Neural progenitor cell (in vitro differentiated cells): ENCODE results near the gene MATN4. TPM values are rescaled to one million over a fixed set of nuclear protein-coding genes. Genes with fewer than 3 reads are reported as not detected.

Experiments used
- DNase-seq: peaks from one replicate; pipeline ENCODE4 v3.0.0-alpha.2; 2016; ENCODE audit warnings: low spot score
- H2AFZ ChIP-seq: fragments of 200-600 bp; sonication (generic); replicated peaks from 2 replicates; pipeline ENCODE4 v1.6.1; 2016; ENCODE audit warnings: antibody characterized with exemption
- H3F3A ChIP-seq: fragments of 200-600 bp; sonication (generic); 2 replicates; pipeline ENCODE4 v1.6.1; 2016; ENCODE audit warnings: antibody characterized with exemption, low read depth
- H3K27ac ChIP-seq: fragments of 200-600 bp; sonication (generic); 2 replicates; pipeline ENCODE4 v1.5.1; 2016; ENCODE audit warnings: mild to moderate bottlenecking
- H3K27me3 ChIP-seq: fragments of 200-600 bp; sonication (generic); 2 replicates; pipeline ENCODE4 v1.6.1; 2016; ENCODE audit warnings: mild to moderate bottlenecking, moderate library complexity
- H3K36me3 ChIP-seq: fragments of 200-600 bp; sonication (generic); 2 replicates; pipeline ENCODE4 v1.5.1; 2016
- H3K4me1 ChIP-seq: fragments of 200-600 bp; sonication (generic); 2 replicates; pipeline ENCODE4 v1.6.1; 2016; ENCODE audit warnings: mixed run types
- H3K4me2 ChIP-seq: fragments of 200-600 bp; sonication (generic); 2 replicates; pipeline ENCODE4 v1.6.1; 2016
- H3K4me3 ChIP-seq: fragments of 200-600 bp; sonication (generic); 2 replicates; pipeline ENCODE4 v1.5.1; 2016
- H3K79me2 ChIP-seq: fragments of 200-600 bp; sonication (generic); 2 replicates; pipeline ENCODE4 v1.6.1; 2016; ENCODE audit warnings: low read depth
- H3K9ac ChIP-seq: fragments of 200-600 bp; sonication (generic); 2 replicates; pipeline ENCODE4 v1.6.1; 2016
- H3K9me3 ChIP-seq: fragments of 200-600 bp; sonication (generic); 2 replicates; pipeline ENCODE4 v1.5.1; 2016; ENCODE audit warnings: low read depth
- H4K20me1 ChIP-seq: fragments of 200-600 bp; sonication (generic); 2 replicates; pipeline ENCODE4 v1.6.1; 2016; ENCODE audit warnings: low read depth
- H3K27ac Mint-ChIP-seq: 3 replicates; pipeline ENCODE4 v1.8.0; 2021; ENCODE audit warnings: mixed read lengths
- H3K27me3 Mint-ChIP-seq: 2 replicates; pipeline ENCODE4 v1.8.0; 2022; ENCODE audit warnings: low read depth, mild to moderate bottlenecking, inconsistent platforms, moderate library complexity, mixed read lengths; ENCODE audit not compliant: insufficient read depth
- H3K36me3 Mint-ChIP-seq: 3 replicates; pipeline ENCODE4 v1.8.0; 2021; ENCODE audit warnings: mixed read lengths
- H3K4me1 Mint-ChIP-seq: 3 replicates; pipeline ENCODE4 v1.8.0; 2021; ENCODE audit warnings: mixed read lengths
- H3K4me3 Mint-ChIP-seq: 3 replicates; pipeline ENCODE4 v1.8.0; 2021; ENCODE audit warnings: mild to moderate bottlenecking, moderate library complexity, mixed read lengths
- H3K9me3 Mint-ChIP-seq: 3 replicates; pipeline ENCODE4 v1.8.0; 2020; ENCODE audit warnings: mixed read lengths
- EZH2 ChIP-seq: fragments of 200-600 bp; sonication (generic); IDR thresholded peaks from 2 replicates; pipeline ENCODE4 v1.6.1; 2017; ENCODE audit warnings: antibody characterized with exemption, mild to moderate bottlenecking, moderate library complexity
- EZH2phosphoT487 ChIP-seq: fragments of 200-600 bp; sonication (generic); IDR thresholded peaks from 2 replicates; pipeline ENCODE4 v1.6.1; 2017; ENCODE audit warnings: antibody characterized with exemption
- total RNA-seq: library from RNA; depleted of rRNA; stranded (reverse); fragments of >200 nt; gene quantifications from 2 replicates; pipeline ENCODE4 v1.2.3, GENCODE V29; 2015; ENCODE audit warnings: low replicate concordance
- TF ChIP-seq, protein P1 (sequence below): fragments of 200-600 bp; sonication (generic); IDR thresholded peaks from 2 replicates; pipeline ENCODE4 v1.5.1; 2017; ENCODE audit warnings: antibody characterized with exemption, mild to moderate bottlenecking

Gene MATN4
- total RNA-seq, 1 donor from 2014 or later, result not detected

DNA sequence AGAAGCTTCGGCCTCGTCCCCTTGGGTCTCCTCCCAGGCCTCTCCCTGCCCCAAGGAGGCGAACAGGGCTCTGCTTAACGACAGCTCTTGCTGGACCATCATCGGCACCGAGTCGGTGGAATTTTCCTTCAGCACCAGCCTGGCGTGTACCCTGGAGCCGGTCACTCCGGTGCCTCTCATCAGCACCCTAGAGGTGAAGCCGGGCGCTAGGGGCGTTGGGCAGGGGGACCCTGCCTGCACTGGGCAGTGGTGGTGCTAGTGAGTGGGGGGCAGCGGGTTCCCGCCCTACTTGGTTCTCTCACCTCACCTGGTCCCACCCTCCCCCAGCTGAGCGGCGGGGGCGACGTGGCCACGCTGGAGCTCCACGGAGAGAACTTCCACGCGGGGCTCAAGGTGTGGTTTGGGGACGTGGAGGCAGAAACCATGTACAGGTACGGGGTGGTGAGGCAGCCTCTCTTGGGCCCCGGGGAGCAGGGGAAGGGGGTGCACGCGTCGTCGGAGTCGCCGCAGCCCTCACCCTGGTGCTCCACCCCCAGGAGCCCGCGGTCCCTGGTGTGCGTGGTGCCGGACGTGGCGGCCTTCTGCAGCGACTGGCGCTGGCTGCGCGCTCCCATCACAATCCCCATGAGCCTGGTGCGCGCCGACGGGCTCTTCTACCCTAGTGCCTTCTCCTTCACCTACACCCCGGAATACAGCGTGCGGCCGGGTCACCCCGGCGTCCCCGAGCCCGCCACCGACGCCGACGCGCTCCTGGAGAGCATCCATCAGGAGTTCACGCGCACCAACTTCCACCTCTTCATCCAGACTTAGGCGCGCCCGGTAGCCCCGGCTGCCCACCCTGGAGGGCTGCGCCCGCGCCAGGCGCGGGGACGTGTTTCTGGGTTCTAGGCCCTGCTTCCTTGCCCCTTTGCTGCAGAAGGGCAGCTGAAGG, 8.3 kb upstream of the MATN4 start:
- Histone ChIP-seq H3K27ac (no peak overlapping the region), H3K4me1 (no peaks in the 10 kb centered on the region), H3K9ac (no peak overlapping the region), H3K9me3 (no peaks in the 10 kb centered on the region), H3K27me3 (peaks cover 11% of the 10 kb centered on the region), H2AFZ (no peak overlapping the region), H3K36me3 (no peaks in the 10 kb centered on the region), H3F3A (no peaks in the 10 kb centered on the region), H3K4me3 (no peak overlapping the region), H4K20me1 (no peaks in the 10 kb centered on the region), H3K79me2 (no peaks in the 10 kb centered on the region), H3K4me2 (no peak overlapping the region)
- H3K36me3 Mint-ChIP-seq, result no peaks in the 10 kb centered on the region
- no peaks in the 10 kb centered on the region for H3K9me3 Mint-ChIP-seq
- no peaks in the 10 kb centered on the region for H3K27me3 Mint-ChIP-seq
- DNase-seq, result no peak
- H3K4me3 Mint-ChIP-seq, result no peak overlapping the region
- TF ChIP-seq EZH2phosphoT487 (no peak), EZH2 (no peak)
- TF ChIP-seq, protein P1, sequence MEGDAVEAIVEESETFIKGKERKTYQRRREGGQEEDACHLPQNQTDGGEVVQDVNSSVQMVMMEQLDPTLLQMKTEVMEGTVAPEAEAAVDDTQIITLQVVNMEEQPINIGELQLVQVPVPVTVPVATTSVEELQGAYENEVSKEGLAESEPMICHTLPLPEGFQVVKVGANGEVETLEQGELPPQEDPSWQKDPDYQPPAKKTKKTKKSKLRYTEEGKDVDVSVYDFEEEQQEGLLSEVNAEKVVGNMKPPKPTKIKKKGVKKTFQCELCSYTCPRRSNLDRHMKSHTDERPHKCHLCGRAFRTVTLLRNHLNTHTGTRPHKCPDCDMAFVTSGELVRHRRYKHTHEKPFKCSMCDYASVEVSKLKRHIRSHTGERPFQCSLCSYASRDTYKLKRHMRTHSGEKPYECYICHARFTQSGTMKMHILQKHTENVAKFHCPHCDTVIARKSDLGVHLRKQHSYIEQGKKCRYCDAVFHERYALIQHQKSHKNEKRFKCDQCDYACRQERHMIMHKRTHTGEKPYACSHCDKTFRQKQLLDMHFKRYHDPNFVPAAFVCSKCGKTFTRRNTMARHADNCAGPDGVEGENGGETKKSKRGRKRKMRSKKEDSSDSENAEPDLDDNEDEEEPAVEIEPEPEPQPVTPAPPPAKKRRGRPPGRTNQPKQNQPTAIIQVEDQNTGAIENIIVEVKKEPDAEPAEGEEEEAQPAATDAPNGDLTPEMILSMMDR, result no peak
- H3K27ac Mint-ChIP-seq, result no peak overlapping the region
- H3K4me1 Mint-ChIP-seq, result no peaks in the 10 kb centered on the region

GRCh38 chr20:45315672-45316071, 7.6 kb upstream of the MATN4 start:
- H3K27ac ChIP-seq, result no peak overlapping the region
- no peak overlapping the region for H3K9ac ChIP-seq
- no peaks in the 10 kb centered on the region for H3K36me3 Mint-ChIP-seq
- H3K4me2 ChIP-seq, result no peak overlapping the region
- H4K20me1 ChIP-seq, result no peaks in the 10 kb centered on the region
- H3K9me3 ChIP-seq, result no peaks in the 10 kb centered on the region
- no peak overlapping the region for H3K4me3 ChIP-seq
- no peaks in the 10 kb centered on the region for H3K4me1 Mint-ChIP-seq
- H3K27ac Mint-ChIP-seq, result no peak overlapping the region
- no peaks in the 10 kb centered on the region for H3F3A ChIP-seq
- no peaks in the 10 kb centered on the region for H3K9me3 Mint-ChIP-seq
- H3K36me3 ChIP-seq, result no peaks in the 10 kb centered on the region
- peaks cover 3% of the 10 kb centered on the region for H3K27me3 Mint-ChIP-seq
- no peak for DNase-seq
- H2AFZ ChIP-seq, result no peak overlapping the region
- H3K27me3 ChIP-seq, result peaks cover 18% of the 10 kb centered on the region
- TF ChIP-seq EZH2 (no peak), EZH2phosphoT487 (no peak)
- TF ChIP-seq, protein P1, result no peak
- H3K4me3 Mint-ChIP-seq, result no peak overlapping the region
- H3K79me2 ChIP-seq, result no peaks in the 10 kb centered on the region
- no peaks in the 10 kb centered on the region for H3K4me1 ChIP-seq

GRCh38 chr20:45313943-45314342, 5.8 kb upstream of the MATN4 start:
- H4K20me1 ChIP-seq, result no peaks in the 10 kb centered on the region
- H3K9me3 Mint-ChIP-seq, result no peaks in the 10 kb centered on the region

More at GRCh38 chr20:45313943-45314342, 5.8 kb upstream of the MATN4 start:
- no peaks in the 10 kb centered on the region for H3K4me1 Mint-ChIP-seq
- Histone ChIP-seq H3K36me3 (no peaks in the 10 kb centered on the region), H3F3A (no peaks in the 10 kb centered on the region), H3K4me2 (no peak overlapping the region), H3K4me1 (no peaks in the 10 kb centered on the region), H2AFZ (no peak overlapping the region), H3K27ac (no peak overlapping the region), H3K4me3 (no peak overlapping the region), H3K9ac (no peak overlapping the region), H3K27me3 (peaks cover 21% of the 10 kb centered on the region), H3K79me2 (no peaks in the 10 kb centered on the region), H3K9me3 (no peaks in the 10 kb centered on the region)
- TF ChIP-seq EZH2phosphoT487 (no peak), EZH2 (no peak)
- TF ChIP-seq, protein P1, result no peak
- H3K4me3 Mint-ChIP-seq, result no peak overlapping the region
- no peak overlapping the region for H3K27ac Mint-ChIP-seq
- no peak for DNase-seq
- no peaks in the 10 kb centered on the region for H3K36me3 Mint-ChIP-seq
- peaks cover 3% of the 10 kb centered on the region for H3K27me3 Mint-ChIP-seq
